CD4-positive, alpha-beta T cell (primary cell): ENCODE results near the gene TEX13B. TPM values are rescaled to one million over a fixed set of nuclear protein-coding genes. Genes with fewer than 3 reads are reported as not detected.

Experiments used
- ATAC-seq: fragments of 200-7000 bp; cut with Tn5 transposase; one replicate; pipeline ENCODE4 v1.10.0; 2022; ENCODE audit warnings: mild to moderate bottlenecking; ENCODE audit not compliant: poor library complexity
- CTCF ChIA-PET: fragments of 350-600 bp; sonication (Branson Sonifier 250); formaldehyde crosslinking; loops from one replicate; lab custom pipeline; 2021; ENCODE audit warnings: antibody characterized with exemption, inconsistent platforms; lab: Charles Lee
- POLR2A ChIA-PET: fragments of 350-600 bp; sonication (Branson Sonifier 250); formaldehyde crosslinking; loops from one replicate; lab custom pipeline; 2021; ENCODE audit warnings: antibody characterized with exemption, inconsistent platforms; lab: Charles Lee
- DNase-seq, 14 experiments: peaks; one replicate each; pipeline ENCODE4 v3.0.0-alpha.2; 2013 to 2020; ENCODE audit warnings: mixed read lengths in 2 of 14
- H3K27ac ChIP-seq, 2 donors: one replicate each; pipeline versions ENCODE4 v1.5.1 to v1.7.0; 2013; ENCODE audit warnings: low read length in 2 of 2, low read depth in 1 of 2, mild to moderate bottlenecking in 1 of 2
- H3K27me3 ChIP-seq, 2 experiments: 1 replicate in 1 of 2; 2 replicates in 1 of 2; pipeline versions ENCODE4 v1.6.1 to v1.7.0; 2013; ENCODE audit warnings: low read length in 2 of 2, control low read depth in 1 of 2, mild to moderate bottlenecking in 1 of 2, moderate library complexity in 1 of 2; ENCODE audit not compliant: insufficient read depth in 2 of 2, control insufficient read depth in 1 of 2
- H3K36me3 ChIP-seq: one replicate; pipeline ENCODE4 v1.6.1; 2013; ENCODE audit warnings: low read length, control low read depth; ENCODE audit not compliant: insufficient read depth
- H3K4me1 ChIP-seq: one replicate; pipeline ENCODE4 v1.6.1; 2013; ENCODE audit warnings: low read length, control low read depth; ENCODE audit not compliant: insufficient read depth
- H3K4me3 ChIP-seq: one replicate; pipeline ENCODE4 v1.5.1; 2013; ENCODE audit warnings: mild to moderate bottlenecking, low read length, moderate library complexity
- H3K9me3 ChIP-seq, 2 experiments: 1 replicate in 1 of 2; 2 replicates in 1 of 2; pipeline versions ENCODE4 v1.6.1 to v1.7.0; 2013; ENCODE audit warnings: low read length in 2 of 2, mild to moderate bottlenecking in 2 of 2, control low read depth in 1 of 2, moderate library complexity in 1 of 2; ENCODE audit not compliant: control insufficient read depth in 1 of 2, insufficient read depth in 1 of 2
- H3K27ac Mint-ChIP-seq: one replicate; pipeline ENCODE4 v1.8.0; 2020; ENCODE audit warnings: mixed read lengths
- H3K27me3 Mint-ChIP-seq: one replicate; pipeline ENCODE4 v1.8.0; 2021; ENCODE audit warnings: mixed read lengths
- H3K36me3 Mint-ChIP-seq: one replicate; pipeline ENCODE4 v1.8.0; 2021; ENCODE audit warnings: low read depth, mixed read lengths
- H3K4me1 Mint-ChIP-seq: one replicate; pipeline ENCODE4 v1.8.0; 2021; ENCODE audit warnings: low read depth, mixed read lengths
- H3K4me3 Mint-ChIP-seq: one replicate; pipeline ENCODE4 v1.8.0; 2020; ENCODE audit warnings: mild to moderate bottlenecking, mixed read lengths
- H3K9me3 Mint-ChIP-seq: one replicate; pipeline ENCODE4 v1.8.0; 2020; ENCODE audit warnings: mixed read lengths
- CTCF ChIP-seq: fragments of 200-600 bp; IDR thresholded peaks from one replicate; pipeline ENCODE4 v1.8.0; 2022; ENCODE audit warnings: antibody characterized with exemption, mild to moderate bottlenecking
- intact Hi-C, 2 experiments: fragments of 100-400 bp; cut with DNase I in 1 of 2; cut with micrococcal nuclease in 1 of 2; formaldehyde crosslinking; loops; one replicate each; pipeline versions ENCODE4 v1.15.1 to v1.9.0; 2023 to 2025; cut with DNase I, micrococcal nuclease
- total RNA-seq, 174 experiments: library from RNA in 2 of 174; stranded (reverse) in 2 of 174; gene quantifications; one replicate each; pipeline ENCODE4 v1.2.3 and lab custom pipeline; 2021 to 2026

TEX13B gene
- total RNA-seq, 2 experiments from 2014 or later, result not detected

GRCh38 chrX:107935664-107936433 is 46.3 kb downstream of the TEX13B start:
- ChIA-PET CTCF (no interaction called here), POLR2A (no interaction called here)
- H3K27ac Mint-ChIP-seq, result no peak overlapping the region
- H3K4me3 Mint-ChIP-seq, result no peak overlapping the region
- H3K9me3 Mint-ChIP-seq, result no peaks in the 10 kb centered on the region
- H3K27me3 Mint-ChIP-seq, result peaks cover 34% of the 10 kb centered on the region
- Histone ChIP-seq H3K27me3 (peaks cover 0 to 5% of the 10 kb centered on the region in 2 experiments), H3K9me3 (peaks cover 0 to 9% of the 10 kb centered on the region in 2 experiments), H3K27ac (no peak overlapping the region), H3K4me1 (no peaks in the 10 kb centered on the region), H3K4me3 (no peak overlapping the region), H3K36me3 (no peaks in the 10 kb centered on the region)
- DNase-seq, result no peak
- no peaks in the 10 kb centered on the region for H3K36me3 Mint-ChIP-seq
- intact Hi-C loops, result no loop called here
- no peak for ATAC-seq
- H3K4me1 Mint-ChIP-seq, result no peaks in the 10 kb centered on the region
- no peak for TF ChIP-seq CTCF

- POLR2A ChIA-PET, result no interaction called here
- Mint-ChIP-seq H3K27ac (no peak overlapping the region), H3K4me1 (no peaks in the 10 kb centered on the region), H3K27me3 (peaks cover 33% of the 10 kb centered on the region), H3K9me3 (no peaks in the 10 kb centered on the region), H3K4me3 (no peak overlapping the region), H3K36me3 (no peaks in the 10 kb centered on the region)
- Histone ChIP-seq H3K27me3 (peaks cover 0 to 5% of the 10 kb centered on the region in 2 experiments), H3K4me1 (no peaks in the 10 kb centered on the region), H3K27ac (no peak overlapping the region), H3K9me3 (peaks cover 0 to 9% of the 10 kb centered on the region in 2 experiments), H3K36me3 (no peaks in the 10 kb centered on the region), H3K4me3 (no peak overlapping the region)
- no peak for TF ChIP-seq CTCF
- DNase-seq, result no peak
- no peak for ATAC-seq
- intact Hi-C loops, result no loop called here
- CTCF ChIA-PET, result no interaction called here
These were observed 47.0 kb downstream of the TEX13B start for GRCh38 chrX:107935200-107935599.

- no peaks in the 10 kb centered on the region for H3K4me1 ChIP-seq
- TF ChIP-seq CTCF, result no peak
- ChIA-PET POLR2A (no interaction called here), CTCF (no interaction called here)
- H3K4me3 ChIP-seq, result no peak overlapping the region
- H3K4me3 Mint-ChIP-seq, result no peak overlapping the region
- no peaks in the 10 kb centered on the region for H3K36me3 ChIP-seq
- no peak overlapping the region for H3K27ac ChIP-seq
- H3K9me3 ChIP-seq, result peaks cover 0 to 9% of the 10 kb centered on the region in 2 experiments
- peaks cover 0 to 5% of the 10 kb centered on the region in 2 experiments for H3K27me3 ChIP-seq
- H3K27me3 Mint-ChIP-seq, result peaks cover 24% of the 10 kb centered on the region
- peaks cover 7% of the 10 kb centered on the region for H3K36me3 Mint-ChIP-seq
- H3K27ac Mint-ChIP-seq, result no peak overlapping the region
- H3K4me1 Mint-ChIP-seq, result no peaks in the 10 kb centered on the region
- no peaks in the 10 kb centered on the region for H3K9me3 Mint-ChIP-seq
- intact Hi-C loops, result no loop called here
- DNase-seq (no peak), ATAC-seq (no peak)
These were observed 47.9 kb downstream of the TEX13B start for GRCh38 chrX:107934262-107934661.

Other genes with a start within 250 kb of the TEX13B start
- gene TSC22D3, start 206.6 kb downstream of the TEX13B start, total RNA-seq, result 1,000 to 10,000 TPM; 3,132 to 3,144 TPM
- not detected for gene NCBP2L, start 204.6 kb downstream of the TEX13B start, total RNA-seq
- gene MID2, start 156.5 kb downstream of the TEX13B start, total RNA-seq, result 10 to 100 TPM; 15.7 to 16.9 TPM
- 10 to 100 TPM; 12.5 to 14.9 TPM for gene VSIG1, start 62.7 kb upstream of the TEX13B start, total RNA-seq
- 10 to 100 TPM; 18.6 to 24.1 TPM for gene PSMD10, start 109.2 kb upstream of the TEX13B start, total RNA-seq
- gene ATG4A, start 109.4 kb upstream of the TEX13B start, total RNA-seq, result 1 to 10 TPM; 2.9 to 4.0 TPM